ENCODE measurements around the gene PROM1.

GRCh38 chr4:15945516-15945915 is 138.3 kb downstream of the PROM1 start:
- TF ChIP-seq ZNF671 (CRISPR knock-in tag; IDR thresholded peaks at IDR 0.05) (no peak), CTCF (IDR thresholded peaks at IDR 0.05) (no peak), ZNF138 (CRISPR knock-in tag; conservative IDR thresholded peaks at IDR 0.05) (no peak), CREB1 (CRISPR knock-in tag; IDR thresholded peaks at IDR 0.05) (no peak)
